Neuronal stem cell (in vitro differentiated cells): ENCODE data around the gene ITPA.

Experiments used
- DNase-seq: peaks from one replicate; pipeline ENCODE4 v3.0.0-alpha.2; 2013; ENCODE audit warnings: low spot score
- H2AFZ ChIP-seq: one replicate; pipeline ENCODE4 v1.6.1; 2013; ENCODE audit warnings: mild to moderate bottlenecking, low read length, inconsistent platforms
- H2AK5ac ChIP-seq: 2 replicates; pipeline ENCODE4 v1.6.1; 2013; ENCODE audit warnings: low read depth, mild to moderate bottlenecking, inconsistent platforms, low read length, moderate library complexity, mixed read lengths
- H2BK120ac ChIP-seq: 2 replicates; pipeline ENCODE4 v1.6.1; 2013; ENCODE audit warnings: low read depth, mild to moderate bottlenecking, inconsistent platforms, low read length, moderate library complexity, mixed read lengths
- H2BK12ac ChIP-seq: one replicate; pipeline ENCODE4 v1.6.1; 2013; ENCODE audit warnings: low read length, inconsistent platforms
- H2BK15ac ChIP-seq: 2 replicates; pipeline ENCODE4 v1.6.1; 2013; ENCODE audit warnings: mild to moderate bottlenecking, low read length, inconsistent platforms, mixed read lengths
- H2BK5ac ChIP-seq: one replicate; pipeline ENCODE4 v1.6.1; 2013; ENCODE audit warnings: inconsistent platforms, mild to moderate bottlenecking, low read length, moderate library complexity
- H3K14ac ChIP-seq: one replicate; pipeline ENCODE4 v1.6.1; 2013; ENCODE audit warnings: low read length, inconsistent platforms
- H3K18ac ChIP-seq: 2 replicates; pipeline ENCODE4 v1.6.1; 2013; ENCODE audit warnings: low read length, inconsistent platforms
- H3K23ac ChIP-seq: 2 replicates; pipeline ENCODE4 v1.6.1; 2013; ENCODE audit warnings: low read depth, mild to moderate bottlenecking, mixed read lengths, low read length, inconsistent platforms; ENCODE audit not compliant: poor library complexity
- H3K27ac ChIP-seq: replicated peaks from 3 replicates; pipeline ENCODE4 v1.5.1; 2013; ENCODE audit warnings: low read length, inconsistent platforms
- H3K27me3 ChIP-seq, 3 experiments: 2 replicates each; pipeline ENCODE4 v1.6.1; 2013; ENCODE audit warnings: low read length in 3 of 3, mild to moderate bottlenecking in 2 of 3, inconsistent platforms in 1 of 3, low read depth in 1 of 3, mixed read lengths in 1 of 3, moderate library complexity in 1 of 3; ENCODE audit not compliant: control insufficient read depth in 3 of 3, insufficient read depth in 3 of 3
- H3K36me3 ChIP-seq, 2 donors: replicated peaks in 1 of 2; 2 replicates each; pipeline ENCODE4 v1.6.1; 2013; ENCODE audit warnings: low read length in 2 of 2; ENCODE audit not compliant: control insufficient read depth in 2 of 2, insufficient read depth in 2 of 2
- H3K4ac ChIP-seq: 2 replicates; pipeline ENCODE4 v1.6.1; 2013; ENCODE audit warnings: inconsistent platforms, mild to moderate bottlenecking, low read length, moderate library complexity
- H3K4me1 ChIP-seq, 2 donors: 1 replicate in 1 of 2; 2 replicates in 1 of 2; pipeline ENCODE4 v1.6.1; 2013; ENCODE audit warnings: low read length in 2 of 2, low read depth in 1 of 2; ENCODE audit not compliant: control insufficient read depth in 2 of 2, insufficient read depth in 1 of 2
- H3K4me2 ChIP-seq: one replicate; pipeline ENCODE4 v1.6.1; 2013; ENCODE audit warnings: mild to moderate bottlenecking, low read length, inconsistent platforms; ENCODE audit not compliant: insufficient read depth, poor library complexity, severe bottlenecking
- H3K4me3 ChIP-seq, 2 donors: 2 replicates each; pipeline ENCODE4 v1.5.1; 2013; ENCODE audit warnings: low read length in 2 of 2, mild to moderate bottlenecking in 2 of 2, inconsistent platforms in 1 of 2, moderate library complexity in 1 of 2
- H3K79me1 ChIP-seq: one replicate; pipeline ENCODE4 v1.6.1; 2013; ENCODE audit warnings: low read depth, mild to moderate bottlenecking, inconsistent platforms, low read length, moderate library complexity
- H3K9ac ChIP-seq: one replicate; pipeline ENCODE4 v1.6.1; 2013; ENCODE audit warnings: mild to moderate bottlenecking, low read depth, low read length, inconsistent platforms; ENCODE audit not compliant: poor library complexity
- H3K9me3 ChIP-seq, 2 donors: replicated peaks in 1 of 2; 2 replicates each; pipeline versions ENCODE3 to v1.6.1; 2013; ENCODE audit warnings: low read length in 2 of 2, mild to moderate bottlenecking in 2 of 2, inconsistent platforms in 1 of 2, low read depth in 1 of 2, mixed read lengths in 1 of 2, moderate library complexity in 1 of 2; ENCODE audit not compliant: control insufficient read depth in 2 of 2, insufficient read depth in 1 of 2
- H4K8ac ChIP-seq: one replicate; pipeline ENCODE4 v1.6.1; 2013; ENCODE audit warnings: low read depth, mild to moderate bottlenecking, inconsistent platforms, low read length, moderate library complexity
- H4K91ac ChIP-seq: one replicate; pipeline ENCODE4 v1.6.1; 2013; ENCODE audit warnings: low read length, low read depth, mild to moderate bottlenecking, inconsistent platforms; ENCODE audit not compliant: poor library complexity
- WGBS, 2 donors: extraction: QIAGEN DNeasy Blood & Tissue Kit; methylation state at CpG; one replicate each; pipeline ENCODE4 v1.1.7; 2013; ENCODE audit warnings: missing lambda C conversion rate in 2 of 2, mixed read lengths in 1 of 2; ENCODE audit not compliant: insufficient read length in 2 of 2, insufficient replicate concordance in 1 of 2; ENCODE audit errors: extremely low coverage in 2 of 2; 5-methylcytosine and 5-hydroxymethylcytosine counted together

ITPA gene

GRCh38 chr20:3224681-3225421 is 15.6 kb downstream of the ITPA start:
- no peak overlapping the region for H2BK120ac ChIP-seq
- no peak overlapping the region for H2AK5ac ChIP-seq
- no peaks in the 10 kb centered on the region for H3K9me3 ChIP-seq
- H3K79me1 ChIP-seq: peaks cover 4% of the 10 kb centered on the region
- no peak overlapping the region for H3K9ac ChIP-seq
- H3K4me2 ChIP-seq: peak overlapping the region; percentile 18
- H3K14ac ChIP-seq: peak overlapping the region; percentile 8
- no peak overlapping the region for H2AFZ ChIP-seq
- no peak overlapping the region for H3K4me3 ChIP-seq
- no peak overlapping the region for H2BK12ac ChIP-seq
- peak overlapping the region; percentile 39 for H2BK5ac ChIP-seq
- no peak overlapping the region for H2BK15ac ChIP-seq
- no peak for DNase-seq
- peaks cover 14 to 46% of the 10 kb centered on the region in 2 donors for H3K36me3 ChIP-seq
- H3K18ac ChIP-seq: no peak overlapping the region
- H3K4me1 ChIP-seq: peaks cover 0 to 3% of the 10 kb centered on the region in 2 donors
- no peaks in the 10 kb centered on the region for H3K27me3 ChIP-seq
- H4K91ac ChIP-seq: no peak overlapping the region
- no peak overlapping the region for H3K4ac ChIP-seq
- H3K23ac ChIP-seq: no peak overlapping the region
- H3K27ac ChIP-seq: no peak overlapping the region
- no peak overlapping the region for H4K8ac ChIP-seq
- WGBS, 2 donors: no CpG with 5 or more reads among the region's 8 CpGs

- Histone ChIP-seq H3K23ac (no peak overlapping the region), H2BK12ac (no peak overlapping the region)
- no peak for DNase-seq
Measured at GRCh38 chr20:3226093-3226492, 16.8 kb downstream of the ITPA start.

GRCh38 chr20:3226864-3227263 is 17.6 kb downstream of the ITPA start:
- no peaks in the 10 kb centered on the region for H3K27me3 ChIP-seq
- no peak overlapping the region for H3K14ac ChIP-seq
- H4K91ac ChIP-seq: no peak overlapping the region
- H3K9ac ChIP-seq: peak overlapping the region; percentile 37
- peak overlapping the region; percentile 67 for H3K23ac ChIP-seq
- no peak overlapping the region for H2BK12ac ChIP-seq
- no peak overlapping the region for H4K8ac ChIP-seq
- H2BK5ac ChIP-seq: no peak overlapping the region
- H3K4me1 ChIP-seq: peaks cover 0 to 3% of the 10 kb centered on the region in 2 donors
- no CpG with 5 or more reads among the region's 14 CpGs for WGBS, 2 donors
- H3K27ac ChIP-seq: no peak overlapping the region
- H3K18ac ChIP-seq: no peak overlapping the region
- H3K79me1 ChIP-seq: peaks cover 4% of the 10 kb centered on the region
- H2BK120ac ChIP-seq: no peak overlapping the region
- H3K9me3 ChIP-seq: no peaks in the 10 kb centered on the region
- peaks cover 6 to 26% of the 10 kb centered on the region in 2 donors for H3K36me3 ChIP-seq
- no peak overlapping the region for H2BK15ac ChIP-seq
- no peak overlapping the region for H2AFZ ChIP-seq
- no peak overlapping the region for H2AK5ac ChIP-seq
- DNase-seq: no peak
- no peak overlapping the region for H3K4ac ChIP-seq
- H3K4me3 ChIP-seq: no peak overlapping the region
- H3K4me2 ChIP-seq: no peak overlapping the region

More at GRCh38 chr20:3226093-3226492, 16.8 kb downstream of the ITPA start:
- no peak overlapping the region for H2BK5ac ChIP-seq
- no peak overlapping the region for H3K9ac ChIP-seq
- no peak overlapping the region for H2BK120ac ChIP-seq
- H3K27me3 ChIP-seq: no peaks in the 10 kb centered on the region
- H3K4ac ChIP-seq: no peak overlapping the region
- H4K91ac ChIP-seq: no peak overlapping the region
- H3K79me1 ChIP-seq: peaks cover 4% of the 10 kb centered on the region
- no peak overlapping the region for H3K27ac ChIP-seq
- no peak overlapping the region for H3K4me2 ChIP-seq
- no peak overlapping the region for H2AK5ac ChIP-seq
- no peak overlapping the region for H3K14ac ChIP-seq
- no peak overlapping the region for H2AFZ ChIP-seq
- no peak overlapping the region for H2BK15ac ChIP-seq
- no peak overlapping the region for H3K4me3 ChIP-seq
- no peak overlapping the region for H4K8ac ChIP-seq
- WGBS, 2 donors: no CpG with 5 or more reads among the region's 10 CpGs
- peaks cover 0 to 3% of the 10 kb centered on the region in 2 donors for H3K4me1 ChIP-seq
- no peaks in the 10 kb centered on the region for H3K9me3 ChIP-seq
- H3K18ac ChIP-seq: no peak overlapping the region
- H3K36me3 ChIP-seq: peaks cover 12 to 33% of the 10 kb centered on the region in 2 donors

GRCh38 chr20:3227506-3227905 is 18.2 kb downstream of the ITPA start:
- H2BK12ac ChIP-seq: no peak overlapping the region
- no peak overlapping the region for H2BK5ac ChIP-seq

More at GRCh38 chr20:3227506-3227905, 18.2 kb downstream of the ITPA start:
- Histone ChIP-seq H2BK15ac (no peak overlapping the region), H2BK120ac (no peak overlapping the region), H3K4me2 (no peak overlapping the region), H3K4ac (no peak overlapping the region), H3K4me1 (peaks cover 0 to 3% of the 10 kb centered on the region in 2 donors), H2AFZ (no peak overlapping the region), H3K9me3 (no peaks in the 10 kb centered on the region), H2AK5ac (peak overlapping the region; percentile 52), H3K23ac (no peak overlapping the region), H3K4me3 (no peak overlapping the region), H4K91ac (no peak overlapping the region), H3K27me3 (no peaks in the 10 kb centered on the region), H3K36me3 (peaks cover 4 to 19% of the 10 kb centered on the region in 2 donors), H4K8ac (no peak overlapping the region), H3K14ac (peak overlapping the region; percentile 8), H3K79me1 (peaks cover 4% of the 10 kb centered on the region), H3K9ac (no peak overlapping the region), H3K27ac (no peak overlapping the region), H3K18ac (no peak overlapping the region)
- WGBS, 2 donors: no CpG with 5 or more reads among the region's 7 CpGs
- no peak for DNase-seq
